Measurements from ENCODE around the gene AAGAB. TPM values are rescaled to one million over a fixed set of nuclear protein-coding genes. Genes with fewer than 3 reads are reported as not detected.

The AAGAB gene
- total RNA-seq, 1 experiment from 2014 or later, result 30.5 TPM

- POLR2A ChIA-PET (ENCODE audit: unreplicated experiment), result interaction anchor here (0.5 kb wide), 1 partner anchor 104 kb away, joined by 7 read pairs; no protein-coding TSS in a partner anchor
- H3K9me2 ChIP-seq (replicated peaks; ENCODE audit: low read length), result no peaks in the 10 kb centered on the region
- no peak overlapping the region for H2AFZ ChIP-seq (ENCODE audit: low read length)
- no peaks in the 10 kb centered on the region for H3K79me2 ChIP-seq (ENCODE audit: low read length)
- intact Hi-C loops (cut with micrococcal nuclease), result no loop called here
- no peak for TF ChIP-seq CTCF (conservative IDR thresholded peaks at IDR 0.05; ENCODE audit: low read depth, low read length)
- no peak for TF ChIP-seq EZH2phosphoT487 (IDR thresholded peaks at IDR 0.05; ENCODE audit: borderline replicate concordance, low read length)
- TF ChIP-seq EZH2 (IDR thresholded peaks at IDR 0.05; ENCODE audit: low read length, unreplicated experiment), result no peak
- H3K27me3 ChIP-seq (ENCODE audit: low read length), result no peaks in the 10 kb centered on the region
- peak overlapping the region; percentile 21 for H3K27ac ChIP-seq (ENCODE audit: low read length)
- H3K4me1 ChIP-seq (ENCODE audit: insufficient read depth, low read length), result peaks cover 13% of the 10 kb centered on the region
- H3F3A ChIP-seq (ENCODE audit: low read length, unreplicated experiment), result peaks cover 2% of the 10 kb centered on the region
- 0 out of 2 replicates have a peak overlapping the region, but pooled peaks have one; percentile 4 for H3K4me2 ChIP-seq (ENCODE audit: low read length)
- no TSS peak for BruUV-seq (replicated peaks)
- no peak overlapping the region for H3K4me3 ChIP-seq (ENCODE audit: low read length)
- no peaks in the 10 kb centered on the region for H3K9me3 ChIP-seq (ENCODE audit: low read length)
- DNase-seq (peak; percentile 42), ATAC-seq (no peak)
- no peak overlapping the region for H3K9ac ChIP-seq (ENCODE audit: low read length)
- H4K20me1 ChIP-seq (ENCODE audit: low read length), result no peaks in the 10 kb centered on the region
- CTCF ChIA-PET, result no interaction called here
- H3K36me3 ChIP-seq (ENCODE audit: low read depth, low read length), result peaks cover 8% of the 10 kb centered on the region; the same call in 1 of the 2 replicates
These were observed 29.1 kb downstream of the AAGAB start for GRCh38 chr15:67225336-67225735.

GRCh38 chr15:67224889-67225288 lies 29.6 kb downstream of the AAGAB start:
- CTCF ChIA-PET, result no interaction called here
- Histone ChIP-seq H3K9me3 (ENCODE audit: low read length) (no peaks in the 10 kb centered on the region), H3K4me1 (ENCODE audit: insufficient read depth, low read length) (peaks cover 13% of the 10 kb centered on the region), H3K9me2 (replicated peaks; ENCODE audit: low read length) (no peaks in the 10 kb centered on the region), H4K20me1 (ENCODE audit: low read length) (no peaks in the 10 kb centered on the region), H3K4me3 (ENCODE audit: low read length) (no peak overlapping the region), H3K27me3 (ENCODE audit: low read length) (no peaks in the 10 kb centered on the region), H3K79me2 (ENCODE audit: low read length) (no peaks in the 10 kb centered on the region), H3K36me3 (ENCODE audit: low read depth, low read length) (peaks cover 11% of the 10 kb centered on the region; the same call in 1 of the 2 replicates), H2AFZ (ENCODE audit: low read length) (no peak overlapping the region), H3K4me2 (ENCODE audit: low read length) (0 out of 2 replicates have a peak overlapping the region, but pooled peaks have one; percentile 4), H3K27ac (ENCODE audit: low read length) (peak overlapping the region; percentile 21), H3F3A (ENCODE audit: low read length, unreplicated experiment) (peaks cover 2% of the 10 kb centered on the region), H3K9ac (ENCODE audit: low read length) (no peak overlapping the region)
- BruUV-seq (replicated peaks), result no TSS peak
- intact Hi-C loops (cut with micrococcal nuclease), result no loop called here
- POLR2A ChIA-PET (ENCODE audit: unreplicated experiment), result interaction anchor here (0.5 kb wide), 1 partner anchor 104 kb away, joined by 7 read pairs; no protein-coding TSS in a partner anchor
- no peak for TF ChIP-seq EZH2phosphoT487 (IDR thresholded peaks at IDR 0.05; ENCODE audit: borderline replicate concordance, low read length)
- TF ChIP-seq CTCF (conservative IDR thresholded peaks at IDR 0.05; ENCODE audit: low read depth, low read length), result no peak
- no peak for ATAC-seq
- peak; percentile 39 for DNase-seq

- Histone ChIP-seq H3F3A (ENCODE audit: low read length, unreplicated experiment) (no peaks in the 10 kb centered on the region), H3K4me3 (ENCODE audit: low read length) (no peak overlapping the region), H3K4me2 (ENCODE audit: low read length) (no peak overlapping the region), H3K4me1 (ENCODE audit: insufficient read depth, low read length) (no peaks in the 10 kb centered on the region), H3K9ac (ENCODE audit: low read length) (no peak overlapping the region), H3K27ac (ENCODE audit: low read length) (no peak overlapping the region), H3K36me3 (ENCODE audit: low read depth, low read length) (peaks cover 3% of the 10 kb centered on the region; the same call in 1 of the 2 replicates), H3K79me2 (ENCODE audit: low read length) (no peaks in the 10 kb centered on the region), H2AFZ (ENCODE audit: low read length) (no peak overlapping the region), H3K27me3 (ENCODE audit: low read length) (no peaks in the 10 kb centered on the region), H3K9me2 (replicated peaks; ENCODE audit: low read length) (no peaks in the 10 kb centered on the region), H3K9me3 (ENCODE audit: low read length) (no peaks in the 10 kb centered on the region), H4K20me1 (ENCODE audit: low read length) (no peaks in the 10 kb centered on the region)
- ChIA-PET POLR2A (ENCODE audit: unreplicated experiment) (no interaction called here), CTCF (no interaction called here)
- TF ChIP-seq EZH2phosphoT487 (IDR thresholded peaks at IDR 0.05; ENCODE audit: borderline replicate concordance, low read length) (no peak), EZH2 (IDR thresholded peaks at IDR 0.05; ENCODE audit: low read length, unreplicated experiment) (no peak), CTCF (conservative IDR thresholded peaks at IDR 0.05; ENCODE audit: low read depth, low read length) (no peak)
- intact Hi-C loops (cut with micrococcal nuclease), result no loop called here
- ATAC-seq (no peak), DNase-seq (no peak)
- BruUV-seq (replicated peaks), result no TSS peak
These were observed 35.2 kb downstream of the AAGAB start for GRCh38 chr15:67219288-67219687.

All from PC-3 (cell line).